HFFc6 (cell line): Measurements from ENCODE around the gene IGFBP5. TPM values are rescaled to one million over a fixed set of nuclear protein-coding genes. Genes with fewer than 3 reads are reported as not detected.
A peak's percentile ranks its signal among the peaks of the same experiment; 100 is the strongest.

Experiments used
- DNase-seq: peaks from one replicate; pipeline ENCODE4 v3.0.0-alpha.2; 2018
- H3K27ac Mint-ChIP-seq: 2 replicates; pipeline ENCODE4 v1.8.0; 2020; ENCODE audit warnings: mild to moderate bottlenecking, mixed read lengths
- H3K27me3 Mint-ChIP-seq: 2 replicates; pipeline ENCODE4 v1.8.0; 2021; ENCODE audit warnings: mild to moderate bottlenecking, moderate library complexity, mixed read lengths; ENCODE audit not compliant: insufficient read depth
- H3K36me3 Mint-ChIP-seq: 2 replicates; pipeline ENCODE4 v1.8.0; 2021; ENCODE audit warnings: low read depth, mixed read lengths
- H3K4me1 Mint-ChIP-seq: 2 replicates; pipeline ENCODE4 v1.8.0; 2020; ENCODE audit warnings: low read depth, mixed read lengths
- H3K4me3 Mint-ChIP-seq: 2 replicates; pipeline ENCODE4 v1.8.0; 2020; ENCODE audit warnings: mild to moderate bottlenecking, moderate library complexity, mixed read lengths
- H3K9me3 Mint-ChIP-seq: 2 replicates; pipeline ENCODE4 v1.8.0; 2020; ENCODE audit warnings: mild to moderate bottlenecking, mixed read lengths
- CTCF ChIP-seq: fragments of 200-600 bp; sonication (generic); IDR thresholded peaks from 2 replicates; pipeline ENCODE4 v1.5.0; 2021; ENCODE audit warnings: antibody characterized with exemption, mild to moderate bottlenecking
- total RNA-seq, 6 experiments: library from RNA; stranded (reverse); fragmentation: NEBNext Ultra II Directional; extraction: Animal tissue kit (Norgen Biotek cat#: 25700); gene quantifications; 2 replicates in 1 of 6; 3 replicates in 5 of 6; pipeline ENCODE4 v1.2.3, GENCODE V29; 2021

The IGFBP5 gene
- total RNA-seq, 6 experiments from 2014 or later = 63.2 to 125 (median 68.6) TPM

- H3K27me3 Mint-ChIP-seq = peaks cover 27% of the 10 kb centered on the region
- no peaks in the 10 kb centered on the region for H3K9me3 Mint-ChIP-seq
- no peaks in the 10 kb centered on the region for H3K4me1 Mint-ChIP-seq
- DNase-seq = no peak
- H3K27ac Mint-ChIP-seq = no peak overlapping the region
- TF ChIP-seq CTCF = no peak
- no peaks in the 10 kb centered on the region for H3K36me3 Mint-ChIP-seq
- no peak overlapping the region for H3K4me3 Mint-ChIP-seq
Observed at GRCh38 chr2:216665717-216666116, 29.6 kb downstream of the IGFBP5 start.

GRCh38 chr2:216665242-216665641 lies 30.1 kb downstream of the IGFBP5 start:
- Mint-ChIP-seq H3K27me3 (peaks cover 26% of the 10 kb centered on the region), H3K4me3 (no peak overlapping the region), H3K9me3 (no peaks in the 10 kb centered on the region), H3K36me3 (no peaks in the 10 kb centered on the region), H3K4me1 (no peaks in the 10 kb centered on the region), H3K27ac (no peak overlapping the region)
- DNase-seq = no peak
- no peak for TF ChIP-seq CTCF

GRCh38 chr2:216664593-216665034 lies 30.7 kb downstream of the IGFBP5 start:
- H3K9me3 Mint-ChIP-seq = no peaks in the 10 kb centered on the region
- DNase-seq = no peak
- peak; percentile 26 for TF ChIP-seq CTCF
- peaks cover 20% of the 10 kb centered on the region for H3K27me3 Mint-ChIP-seq
- H3K27ac Mint-ChIP-seq = no peak overlapping the region
- H3K36me3 Mint-ChIP-seq = no peaks in the 10 kb centered on the region
- H3K4me1 Mint-ChIP-seq = no peaks in the 10 kb centered on the region
- no peak overlapping the region for H3K4me3 Mint-ChIP-seq

GRCh38 chr2:216663846-216664245 lies 31.5 kb downstream of the IGFBP5 start:
- H3K27me3 Mint-ChIP-seq = peaks cover 13% of the 10 kb centered on the region
- no peak overlapping the region for H3K27ac Mint-ChIP-seq
- no peak for DNase-seq
- H3K9me3 Mint-ChIP-seq = no peaks in the 10 kb centered on the region
- no peak overlapping the region for H3K4me3 Mint-ChIP-seq
- no peaks in the 10 kb centered on the region for H3K4me1 Mint-ChIP-seq
- no peaks in the 10 kb centered on the region for H3K36me3 Mint-ChIP-seq
- TF ChIP-seq CTCF = no peak

- no peak overlapping the region for H3K27ac Mint-ChIP-seq
- no peaks in the 10 kb centered on the region for H3K9me3 Mint-ChIP-seq
- H3K36me3 Mint-ChIP-seq = no peaks in the 10 kb centered on the region
- H3K27me3 Mint-ChIP-seq = peaks cover 10% of the 10 kb centered on the region
- no peak overlapping the region for H3K4me3 Mint-ChIP-seq
- DNase-seq = no peak
- peaks cover 2% of the 10 kb centered on the region; the same call in 1 of the 2 replicates for H3K4me1 Mint-ChIP-seq
- TF ChIP-seq CTCF = no peak
Observed at GRCh38 chr2:216663106-216663505, 32.2 kb downstream of the IGFBP5 start.
